SK-MEL-5 (cell line): ENCODE data around the gene CADPS2. TPM values are rescaled to one million over a fixed set of nuclear protein-coding genes. Genes with fewer than 3 reads are reported as not detected.
A peak's percentile ranks its signal among the peaks of the same experiment; 100 is the strongest.
"Not testable (repeated sequence)": the region's sequence is repeated elsewhere in the genome, so short reads cannot be mapped to it uniquely, and the experiment has no call there.

ENCODE experiments used
- DNase-seq: peaks from one replicate; pipeline ENCODE4 v3.0.0-alpha.2; 2016; ENCODE audit warnings: low read depth, low spot score
- in situ Hi-C: cut with HindIII; loops from 2 replicates; pipeline ENCODE4 v1.10.0; 2016; ENCODE audit warnings: low sequenced_read_pairs, high pct_unique_total_duplicates, low pct_unique_long_range_greater_than_20kb
- total RNA-seq: library from RNA; depleted of rRNA; stranded (reverse); fragments of >200 nt; shearing (Covaris generic); gene quantifications from 2 replicates; pipeline ENCODE4 v1.2.3, GENCODE V29; 2014

CADPS2 gene
- total RNA-seq, 1 experiment from 2014 or later, result 40.8 TPM

- no peak for DNase-seq
- in situ Hi-C loops, result no loop called here
Observed at GRCh38 chr7:122694697-122695096, 191.6 kb downstream of the CADPS2 start.

GRCh38 chr7:122692769-122693309, 193.4 kb downstream of the CADPS2 start:
- in situ Hi-C loops, result no loop called here
- DNase-seq, result no peak

GRCh38 chr7:122691569-122692235, 194.6 kb downstream of the CADPS2 start:
- in situ Hi-C loops, result no loop called here
- no peak for DNase-seq

GRCh38 chr7:122689346-122690109, 196.7 kb downstream of the CADPS2 start:
- peak; percentile 35 for DNase-seq
- in situ Hi-C loops, result no loop called here

- DNase-seq, result no peak
- in situ Hi-C loops, result no loop called here
Observed at GRCh38 chr7:122688400-122688998, 197.8 kb downstream of the CADPS2 start.

GRCh38 chr7:122686360-122686878, 199.8 kb downstream of the CADPS2 start:
- no peak for DNase-seq
- in situ Hi-C loops, result no loop called here

- no peak for DNase-seq
- in situ Hi-C loops, result no loop called here
Observed at GRCh38 chr7:122684504-122684903, 201.8 kb downstream of the CADPS2 start.

GRCh38 chr7:122682815-122683550, 203.3 kb downstream of the CADPS2 start:
- in situ Hi-C loops, result no loop called here
- DNase-seq, result no peak

- DNase-seq, in situ Hi-C loops: not testable (repeated sequence)
Observed at GRCh38 chr7:122681186-122681585, 205.1 kb downstream of the CADPS2 start.

GRCh38 chr7:122679813-122680212, 206.4 kb downstream of the CADPS2 start:
- no peak for DNase-seq
- in situ Hi-C loops, result no loop called here

- DNase-seq, in situ Hi-C loops: not testable (repeated sequence)
Observed at GRCh38 chr7:122679269-122679709, 207.0 kb downstream of the CADPS2 start.

- DNase-seq, result no peak
- in situ Hi-C loops, result no loop called here
Observed at GRCh38 chr7:122677149-122677548, 209.1 kb downstream of the CADPS2 start.

GRCh38 chr7:122676466-122676865, 209.8 kb downstream of the CADPS2 start:
- no peak for DNase-seq
- in situ Hi-C loops, result no loop called here

GRCh38 chr7:122675621-122676020, 210.6 kb downstream of the CADPS2 start:
- in situ Hi-C loops, result no loop called here
- DNase-seq, result no peak

GRCh38 chr7:122675011-122675410, 211.2 kb downstream of the CADPS2 start:
- in situ Hi-C loops, result no loop called here
- no peak for DNase-seq

GRCh38 chr7:122674502-122674901, 211.8 kb downstream of the CADPS2 start:
- peak; percentile 44 for DNase-seq
- in situ Hi-C loops, result no loop called here

- in situ Hi-C loops, result no loop called here
- no peak for DNase-seq
Observed at GRCh38 chr7:122673951-122674350, 212.3 kb downstream of the CADPS2 start.

GRCh38 chr7:122672536-122672935, 213.7 kb downstream of the CADPS2 start:
- in situ Hi-C loops, result no loop called here
- no peak for DNase-seq
